Activated naive CD8-positive, alpha-beta T cell treated with anti-CD3 and anti-CD28 coated beads for 36 hours (primary cell): ENCODE results near the gene ZNF385B. TPM values are rescaled to one million over a fixed set of nuclear protein-coding genes. Genes with fewer than 3 reads are reported as not detected.
"Not testable (repeated sequence)": the region's sequence is repeated elsewhere in the genome, so short reads cannot be mapped to it uniquely, and the experiment has no call there.

Source experiments
- DNase-seq: peaks from one replicate; pipeline ENCODE4 v3.0.0; 2021
- H3K27ac Mint-ChIP-seq: one replicate; pipeline ENCODE4 v1.8.0; 2022; ENCODE audit warnings: mild to moderate bottlenecking, moderate library complexity, mixed read lengths
- H3K27me3 Mint-ChIP-seq: one replicate; pipeline ENCODE4 v1.8.0; 2022; ENCODE audit warnings: mild to moderate bottlenecking, mixed read lengths
- H3K36me3 Mint-ChIP-seq: one replicate; pipeline ENCODE4 v1.8.0; 2021; ENCODE audit warnings: mild to moderate bottlenecking, mixed read lengths
- H3K4me1 Mint-ChIP-seq: one replicate; pipeline ENCODE4 v1.8.0; 2021; ENCODE audit warnings: mixed read lengths
- H3K4me3 Mint-ChIP-seq: one replicate; pipeline ENCODE4 v1.8.0; 2022; ENCODE audit warnings: mild to moderate bottlenecking, moderate library complexity, mixed read lengths
- H3K9me3 Mint-ChIP-seq: one replicate; pipeline ENCODE4 v1.8.0; 2022; ENCODE audit warnings: mixed read lengths
- total RNA-seq, 2 experiments: library from RNA; stranded (reverse); gene quantifications; one replicate each; pipeline ENCODE4 v1.2.3, GENCODE V29; 2021

The ZNF385B gene
- total RNA-seq, 2 experiments from 2014 or later = not detected

GRCh38 chr2:179461420-179461819 is 400.0 kb downstream of the ZNF385B start:
- no peak for DNase-seq
- no peaks in the 10 kb centered on the region for H3K36me3 Mint-ChIP-seq
- no peak overlapping the region for H3K4me3 Mint-ChIP-seq
- H3K9me3 Mint-ChIP-seq = peaks cover 7% of the 10 kb centered on the region
- H3K27ac Mint-ChIP-seq = no peak overlapping the region
- H3K27me3 Mint-ChIP-seq = no peaks in the 10 kb centered on the region
- peaks cover 3% of the 10 kb centered on the region for H3K4me1 Mint-ChIP-seq

DNA sequence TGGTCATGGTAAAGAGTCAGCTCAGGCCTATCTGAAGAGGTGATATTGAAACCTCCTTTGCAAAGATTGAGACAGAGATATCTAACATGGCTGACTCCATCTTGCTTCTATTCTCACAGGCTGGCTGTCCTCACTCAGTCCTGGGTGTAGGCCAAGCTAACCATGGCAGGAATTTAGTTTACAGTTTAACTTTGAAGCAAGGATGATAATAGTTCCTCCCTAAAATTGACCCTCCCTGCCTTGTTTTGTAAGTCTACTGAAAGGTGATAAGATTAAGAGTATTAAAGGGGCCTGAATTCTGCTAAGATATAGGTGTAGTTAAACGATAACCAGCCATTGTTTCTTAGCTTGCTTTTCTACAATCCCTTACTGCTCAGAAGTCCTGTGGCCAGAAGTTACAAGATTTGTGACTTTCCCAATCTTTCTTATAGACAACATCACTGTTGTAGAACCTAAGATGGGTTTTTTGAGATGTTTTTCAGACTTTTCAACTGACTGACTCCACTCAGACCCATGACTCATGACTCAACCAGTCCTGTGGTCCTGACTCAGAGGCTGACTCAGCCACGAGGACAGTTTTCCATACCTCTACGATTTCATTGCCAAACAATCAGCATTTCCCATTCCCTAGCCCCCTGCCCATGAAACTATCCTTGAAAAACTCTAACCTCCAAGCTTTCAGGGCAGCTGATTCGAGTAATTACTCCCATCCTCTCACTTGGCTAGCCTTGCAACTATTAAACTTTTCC is 401.1 kb downstream of the ZNF385B start:
- H3K9me3 Mint-ChIP-seq = peaks cover 7% of the 10 kb centered on the region
- H3K4me3 Mint-ChIP-seq = no peak overlapping the region
- H3K36me3 Mint-ChIP-seq = no peaks in the 10 kb centered on the region
- no peak overlapping the region for H3K27ac Mint-ChIP-seq
- no peak for DNase-seq
- H3K27me3 Mint-ChIP-seq = no peaks in the 10 kb centered on the region
- H3K4me1 Mint-ChIP-seq = peaks cover 3% of the 10 kb centered on the region

DNA sequence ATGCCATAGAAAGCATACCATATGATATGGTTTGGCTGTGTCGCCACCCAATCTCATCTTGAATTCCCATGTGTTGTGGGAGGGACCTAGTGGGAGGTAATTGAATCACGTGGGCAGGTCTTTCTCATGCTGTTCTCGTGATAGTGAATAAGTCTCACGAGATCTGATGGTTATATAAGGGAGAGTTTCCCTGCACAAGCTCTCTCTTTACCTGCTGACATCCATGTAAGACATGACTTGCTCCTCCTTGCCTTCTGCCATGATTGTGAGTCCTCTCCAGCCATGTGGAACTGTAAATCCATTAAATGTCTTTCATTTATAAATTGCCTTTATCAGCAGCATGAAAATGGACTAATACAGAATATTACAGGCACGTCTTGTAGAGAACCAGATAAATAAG is 403.3 kb downstream of the ZNF385B start:
- not testable (repeated sequence) for H3K9me3 Mint-ChIP-seq, DNase-seq, H3K27ac Mint-ChIP-seq, H3K4me3 Mint-ChIP-seq, H3K36me3 Mint-ChIP-seq, H3K27me3 Mint-ChIP-seq, H3K4me1 Mint-ChIP-seq

DNA sequence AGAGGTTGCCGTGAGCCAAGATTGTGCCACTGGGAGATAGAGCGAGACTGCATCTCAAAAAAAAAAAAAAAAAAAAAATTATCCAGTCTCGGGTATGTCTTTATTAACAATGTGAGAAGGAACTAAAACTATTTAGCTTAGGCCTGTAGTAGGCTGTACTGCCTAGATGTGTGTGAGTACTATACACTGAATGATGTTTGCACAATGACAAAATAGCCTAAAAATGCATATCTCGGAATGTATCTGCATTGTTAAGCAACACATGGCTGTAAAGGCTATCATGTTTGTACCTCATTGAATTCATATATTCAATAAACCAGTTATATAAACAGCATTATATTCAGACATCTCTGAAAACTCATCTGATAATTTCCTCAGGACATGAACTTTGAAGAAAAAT is 405.6 kb downstream of the ZNF385B start:
- Mint-ChIP-seq H3K36me3 (no peaks in the 10 kb centered on the region), H3K9me3 (peaks cover 7% of the 10 kb centered on the region), H3K27me3 (no peaks in the 10 kb centered on the region), H3K27ac (no peak overlapping the region), H3K4me3 (no peak overlapping the region), H3K4me1 (peaks cover 3% of the 10 kb centered on the region)
- DNase-seq = no peak

- Mint-ChIP-seq H3K4me3 (no peak overlapping the region), H3K27ac (no peak overlapping the region), H3K36me3 (no peaks in the 10 kb centered on the region), H3K27me3 (no peaks in the 10 kb centered on the region), H3K4me1 (no peaks in the 10 kb centered on the region), H3K9me3 (peaks cover 7% of the 10 kb centered on the region)
- DNase-seq = no peak
Measured at GRCh38 chr2:179455172-179455524, 406.3 kb downstream of the ZNF385B start.

DNA sequence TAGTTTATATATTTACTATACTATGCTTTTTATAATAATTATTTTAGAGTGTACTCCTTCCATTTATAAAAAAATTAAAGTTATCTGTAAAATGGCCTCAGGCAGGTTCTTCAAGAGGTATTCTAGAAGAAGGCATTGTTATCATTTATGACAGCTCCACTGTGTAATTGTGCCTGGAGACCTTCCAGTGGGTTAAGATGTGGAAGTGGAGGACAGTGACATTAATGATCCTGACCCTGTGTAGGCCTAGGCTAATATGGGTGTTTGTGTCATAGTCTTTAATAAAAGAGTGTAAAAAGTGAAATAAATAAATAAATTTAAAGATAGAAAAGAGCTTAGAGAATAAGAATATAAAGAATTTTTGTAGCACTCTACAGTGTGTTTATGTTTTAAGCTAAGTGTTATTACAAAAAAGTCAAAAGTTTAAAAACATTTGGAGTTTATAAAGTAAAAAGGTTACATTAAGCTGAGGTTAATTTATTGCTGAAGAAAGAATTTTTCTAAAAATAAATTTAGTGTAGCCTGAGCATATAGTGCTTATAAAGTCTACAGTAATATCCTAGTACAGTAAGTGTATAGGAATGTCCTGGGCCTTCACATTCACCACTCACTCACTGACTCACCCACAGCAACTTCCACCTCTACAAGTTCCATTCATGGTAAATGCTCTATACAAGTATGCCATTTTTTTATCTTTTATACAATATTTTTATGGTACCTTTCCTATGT is 406.8 kb downstream of the ZNF385B start:
- H3K36me3 Mint-ChIP-seq = no peaks in the 10 kb centered on the region
- no peaks in the 10 kb centered on the region for H3K27me3 Mint-ChIP-seq
- H3K4me1 Mint-ChIP-seq = no peaks in the 10 kb centered on the region

GRCh38 chr2:179449010-179449409 is 412.4 kb downstream of the ZNF385B start:
- no peak overlapping the region for H3K27ac Mint-ChIP-seq
- H3K4me3 Mint-ChIP-seq = no peak overlapping the region
- no peaks in the 10 kb centered on the region for H3K27me3 Mint-ChIP-seq
- H3K9me3 Mint-ChIP-seq = no peaks in the 10 kb centered on the region
- DNase-seq = no peak
- H3K4me1 Mint-ChIP-seq = no peaks in the 10 kb centered on the region
- no peaks in the 10 kb centered on the region for H3K36me3 Mint-ChIP-seq

More for the DNA sequence above, 406.8 kb downstream of the ZNF385B start:
- Mint-ChIP-seq H3K4me3 (no peak overlapping the region), H3K9me3 (peaks cover 7% of the 10 kb centered on the region), H3K27ac (no peak overlapping the region)
- DNase-seq = no peak

DNA sequence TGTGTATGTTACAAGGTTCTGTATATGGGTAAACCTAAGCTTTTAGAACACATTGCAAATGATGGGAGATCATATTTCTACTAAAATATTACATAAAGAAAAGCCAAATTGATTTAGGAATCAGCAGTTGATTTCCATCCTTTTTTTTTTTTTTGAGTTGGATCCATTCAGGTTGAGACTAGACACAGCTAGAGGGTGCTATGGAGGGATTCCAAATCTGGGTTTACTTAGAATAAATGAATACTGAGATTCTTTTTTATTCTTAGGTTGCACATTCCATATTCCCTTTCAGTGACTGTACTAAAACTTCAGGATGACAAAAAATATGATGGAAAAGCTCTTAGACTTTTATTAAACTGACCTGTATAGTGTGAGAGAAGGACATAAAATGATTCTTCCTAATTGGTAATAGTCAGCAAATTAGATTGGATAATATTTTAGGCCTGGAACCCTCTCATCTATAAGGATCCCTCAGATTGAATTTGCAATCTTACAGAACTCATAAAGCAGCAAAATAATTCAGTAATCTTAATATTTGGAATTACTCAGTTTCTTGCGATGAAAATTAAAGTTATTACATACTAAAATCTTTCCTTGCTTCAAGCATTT is 413.5 kb downstream of the ZNF385B start:
- Mint-ChIP-seq H3K9me3 (no peaks in the 10 kb centered on the region), H3K27ac (no peak overlapping the region), H3K27me3 (no peaks in the 10 kb centered on the region), H3K4me1 (no peaks in the 10 kb centered on the region), H3K4me3 (no peak overlapping the region), H3K36me3 (no peaks in the 10 kb centered on the region)
- DNase-seq = no peak

GRCh38 chr2:179447421-179447820 is 414.0 kb downstream of the ZNF385B start:
- no peak overlapping the region for H3K27ac Mint-ChIP-seq
- H3K27me3 Mint-ChIP-seq = no peaks in the 10 kb centered on the region
- no peak for DNase-seq
- H3K4me3 Mint-ChIP-seq = no peak overlapping the region
- H3K36me3 Mint-ChIP-seq = no peaks in the 10 kb centered on the region
- H3K4me1 Mint-ChIP-seq = no peaks in the 10 kb centered on the region
- H3K9me3 Mint-ChIP-seq = no peaks in the 10 kb centered on the region

DNA sequence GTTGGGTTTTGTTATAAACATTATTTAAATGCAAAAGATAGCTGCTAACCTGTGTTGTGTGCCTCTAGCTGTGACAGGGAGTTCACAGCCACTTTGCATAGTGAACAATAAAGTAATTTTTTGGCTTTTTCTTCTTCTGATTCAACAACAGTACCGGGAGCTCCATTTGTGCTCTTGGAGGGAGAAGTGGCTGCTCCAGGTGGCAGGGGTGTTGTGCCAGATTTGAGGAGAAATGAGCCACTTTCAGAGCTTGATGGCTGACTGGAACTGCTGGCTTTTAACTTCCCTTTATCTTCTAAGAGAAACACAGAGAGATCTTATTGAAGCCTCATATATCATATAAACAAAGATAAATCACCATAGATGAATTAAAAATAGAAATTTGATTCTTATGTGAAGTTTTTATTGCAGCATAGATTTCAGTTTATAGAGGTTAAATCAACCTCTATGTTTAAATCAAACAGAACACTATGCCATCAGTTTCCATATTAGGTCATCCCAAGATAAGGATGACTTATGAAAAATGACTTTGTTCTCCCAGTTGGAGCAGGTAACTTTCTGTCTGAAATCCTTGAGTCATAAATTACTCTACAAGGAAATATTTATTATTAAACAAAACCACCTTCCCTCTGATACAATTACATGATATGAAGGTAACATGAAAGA is 414.8 kb downstream of the ZNF385B start:
- Mint-ChIP-seq H3K4me3 (no peak overlapping the region), H3K27me3 (peaks cover under 1% of the 10 kb centered on the region), H3K27ac (no peak overlapping the region), H3K36me3 (no peaks in the 10 kb centered on the region), H3K9me3 (no peaks in the 10 kb centered on the region), H3K4me1 (no peaks in the 10 kb centered on the region)
- no peak for DNase-seq

DNA sequence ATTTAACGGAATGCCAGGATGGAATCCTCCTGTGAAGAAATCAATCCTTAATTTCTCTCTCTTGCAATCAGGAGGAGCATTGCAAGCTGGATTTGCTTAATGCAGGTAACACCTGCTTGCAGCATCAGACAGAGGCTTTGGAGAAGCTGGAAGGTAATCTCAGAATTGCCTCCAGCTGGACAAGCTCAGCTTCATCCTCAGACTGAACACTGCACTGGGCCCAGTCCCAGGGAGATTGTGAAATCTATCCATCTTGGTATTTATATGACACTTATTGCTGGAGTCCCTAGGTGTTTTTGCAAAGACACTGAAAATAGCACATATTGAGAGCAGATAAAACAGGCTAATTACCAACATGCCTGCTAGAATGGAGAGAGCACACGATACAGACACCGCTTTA is 417.4 kb downstream of the ZNF385B start:
- H3K4me3 Mint-ChIP-seq = no peak overlapping the region
- H3K36me3 Mint-ChIP-seq = no peaks in the 10 kb centered on the region
- H3K27me3 Mint-ChIP-seq = peaks cover 15% of the 10 kb centered on the region
- no peaks in the 10 kb centered on the region for H3K9me3 Mint-ChIP-seq
- H3K27ac Mint-ChIP-seq = no peak overlapping the region
- H3K4me1 Mint-ChIP-seq = no peaks in the 10 kb centered on the region
- no peak for DNase-seq

GRCh38 chr2:179443180-179443579 is 418.2 kb downstream of the ZNF385B start:
- Mint-ChIP-seq H3K27me3 (peaks cover 15% of the 10 kb centered on the region), H3K4me3 (no peak overlapping the region), H3K27ac (no peak overlapping the region), H3K9me3 (no peaks in the 10 kb centered on the region), H3K36me3 (no peaks in the 10 kb centered on the region), H3K4me1 (no peaks in the 10 kb centered on the region)
- DNase-seq = no peak

DNA sequence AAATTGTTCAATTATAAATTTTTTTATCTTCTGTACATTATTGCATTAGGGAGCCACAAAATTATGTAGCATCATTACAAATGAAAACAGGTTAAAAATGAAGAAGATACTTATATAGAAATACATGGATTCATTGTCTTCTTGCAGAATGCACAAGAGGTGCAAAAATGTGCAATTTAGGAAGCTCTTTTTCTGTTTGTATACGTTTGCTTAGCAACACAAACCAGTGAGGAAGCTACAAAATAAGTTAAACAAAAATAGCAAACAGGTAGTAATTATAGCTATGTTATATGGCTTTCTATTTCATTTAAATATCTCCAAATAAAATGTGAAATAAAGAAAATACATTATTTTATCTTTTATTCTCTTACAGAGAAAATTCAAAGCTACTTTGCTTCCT is 419.2 kb downstream of the ZNF385B start:
- Mint-ChIP-seq H3K36me3 (no peaks in the 10 kb centered on the region), H3K4me3 (no peak overlapping the region), H3K9me3 (no peaks in the 10 kb centered on the region), H3K27ac (no peak overlapping the region), H3K4me1 (no peaks in the 10 kb centered on the region), H3K27me3 (peaks cover 15% of the 10 kb centered on the region)
- DNase-seq = no peak

DNA sequence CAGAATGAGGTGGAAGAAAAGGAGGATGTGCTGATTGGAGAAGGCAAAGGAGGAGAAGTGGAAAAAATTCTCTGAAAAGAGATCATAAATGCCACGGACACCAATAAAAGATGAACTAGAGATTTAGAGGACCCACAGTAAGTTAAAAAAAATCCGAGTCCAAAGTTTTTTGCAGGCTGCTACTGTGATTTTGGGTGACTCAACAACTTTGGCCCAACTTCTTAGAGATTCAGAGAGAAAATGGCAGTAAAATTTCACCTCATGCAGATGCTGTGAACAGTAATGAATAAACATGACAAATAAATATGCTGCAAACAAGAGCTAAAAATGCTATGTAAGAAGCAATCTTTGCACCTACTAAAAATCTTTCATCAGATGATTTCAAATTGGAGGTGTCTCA is 419.9 kb downstream of the ZNF385B start:
- no peaks in the 10 kb centered on the region for H3K4me1 Mint-ChIP-seq
- no peaks in the 10 kb centered on the region for H3K36me3 Mint-ChIP-seq
- no peak overlapping the region for H3K4me3 Mint-ChIP-seq
- H3K27ac Mint-ChIP-seq = no peak overlapping the region
- H3K27me3 Mint-ChIP-seq = peaks cover 15% of the 10 kb centered on the region
- H3K9me3 Mint-ChIP-seq = no peaks in the 10 kb centered on the region
- no peak for DNase-seq

- Mint-ChIP-seq H3K4me1 (no peaks in the 10 kb centered on the region), H3K27ac (no peak overlapping the region), H3K4me3 (no peak overlapping the region), H3K27me3 (peaks cover 15% of the 10 kb centered on the region), H3K9me3 (no peaks in the 10 kb centered on the region), H3K36me3 (no peaks in the 10 kb centered on the region)
- no peak for DNase-seq
Measured at GRCh38 chr2:179440642-179441251, 420.7 kb downstream of the ZNF385B start.
